ENCODE measurements around the gene HPCA.

HPCA gene

GRCh38 chr1:32937061-32937460, 50.8 kb downstream of the HPCA start:
- DNase-seq (ENCODE audit: low spot score), result peak; percentile 27

GRCh38 chr1:32939655-32940371, 53.5 kb downstream of the HPCA start:
- DNase-seq (ENCODE audit: low spot score), result peak; percentile 33

- no peak for DNase-seq (ENCODE audit: low spot score)
Measured at GRCh38 chr1:32944180-32944579, 57.9 kb downstream of the HPCA start.
